GM19043 (cell line): ENCODE data around the gene KIZ.
"Not testable (repeated sequence)": the region's sequence is repeated elsewhere in the genome, so short reads cannot be mapped to it uniquely, and the experiment has no call there.

Experiments
- ATAC-seq: cut with Tn5 transposase; IDR thresholded peaks from one replicate; pipeline ENCODE4 v1.9.1; 2021; ENCODE audit warnings: low read depth; ENCODE audit not compliant: unreplicated experiment

Gene KIZ

GRCh38 chr20:21167261-21167660 lies 41.4 kb downstream of the KIZ start:
- ATAC-seq, result no peak

GRCh38 chr20:21168061-21168460 lies 42.2 kb downstream of the KIZ start:
- not testable (repeated sequence) for ATAC-seq

- ATAC-seq, result no peak
Measured at GRCh38 chr20:21172626-21173025, 46.7 kb downstream of the KIZ start.

- no peak for ATAC-seq
Measured at GRCh38 chr20:21173485-21173884, 47.6 kb downstream of the KIZ start.

GRCh38 chr20:21174516-21175239 lies 48.8 kb downstream of the KIZ start:
- no peak for ATAC-seq

GRCh38 chr20:21175433-21175832 lies 49.6 kb downstream of the KIZ start:
- no peak for ATAC-seq

GRCh38 chr20:21177767-21178166 lies 51.9 kb downstream of the KIZ start:
- ATAC-seq, result no peak

- ATAC-seq, result no peak
Measured at GRCh38 chr20:21179757-21180156, 53.9 kb downstream of the KIZ start.

- ATAC-seq, result no peak
Measured at GRCh38 chr20:21180248-21180647, 54.4 kb downstream of the KIZ start.

GRCh38 chr20:21181028-21181427 lies 55.1 kb downstream of the KIZ start:
- ATAC-seq, result no peak

GRCh38 chr20:21182832-21183563 lies 57.1 kb downstream of the KIZ start:
- no peak for ATAC-seq

GRCh38 chr20:21183722-21184121 lies 57.8 kb downstream of the KIZ start:
- ATAC-seq, result no peak

- ATAC-seq, result no peak
Measured at GRCh38 chr20:21184819-21185218, 58.9 kb downstream of the KIZ start.

- ATAC-seq, result no peak
Measured at GRCh38 chr20:21185849-21186248, 60.0 kb downstream of the KIZ start.

GRCh38 chr20:21189761-21190523 lies 64.1 kb downstream of the KIZ start:
- no peak for ATAC-seq

- ATAC-seq, result no peak
Measured at GRCh38 chr20:21190869-21191268, 65.0 kb downstream of the KIZ start.

GRCh38 chr20:21191839-21192238 lies 66.0 kb downstream of the KIZ start:
- ATAC-seq, result no peak

GRCh38 chr20:21202259-21202658 lies 76.4 kb downstream of the KIZ start:
- ATAC-seq, result no peak

- ATAC-seq, result no peak
Measured at GRCh38 chr20:21203088-21203656, 77.3 kb downstream of the KIZ start.

GRCh38 chr20:21206584-21206983 lies 80.7 kb downstream of the KIZ start:
- no peak for ATAC-seq

- ATAC-seq, result no peak
Measured at GRCh38 chr20:21208999-21209398, 83.1 kb downstream of the KIZ start.
